Left ventricle myocardium inferior (tissue), 1 donor: ENCODE results near the gene CHCHD6. TPM values are rescaled to one million over a fixed set of nuclear protein-coding genes. Genes with fewer than 3 reads are reported as not detected.

Experiments
- DNase-seq: peaks from one replicate; pipeline ENCODE4 v3.0.0-alpha.2; 2020
- H3K27ac ChIP-seq: fragments of 200-600 bp; replicated peaks from 2 replicates; pipeline ENCODE4 v1.8.0; 2021
- H3K27me3 ChIP-seq: fragments of 200-600 bp; 2 replicates; pipeline ENCODE4 v1.8.0; 2021; ENCODE audit warnings: low read depth
- H3K36me3 ChIP-seq: fragments of 200-600 bp; 2 replicates; pipeline ENCODE4 v1.8.0; 2021
- H3K4me1 ChIP-seq: fragments of 200-600 bp; 2 replicates; pipeline ENCODE4 v1.8.0; 2021
- H3K4me3 ChIP-seq: fragments of 200-600 bp; 2 replicates; pipeline ENCODE4 v1.8.0; 2021; ENCODE audit warnings: mild to moderate bottlenecking, moderate library complexity
- H3K9me3 ChIP-seq: fragments of 200-600 bp; replicated peaks from 2 replicates; pipeline ENCODE4 v1.8.0; 2021
- intact Hi-C: fragments of 100-400 bp; cut with micrococcal nuclease; formaldehyde crosslinking; loops from one replicate; pipeline ENCODE4 v1.11.0; 2022
- total RNA-seq: library from RNA; stranded (reverse); fragmentation: NEBNext Ultra II Directional; extraction: Animal tissue kit (Norgen Biotek cat#: 25700); gene quantifications from one replicate; pipeline ENCODE4 v1.2.1, GENCODE V29; 2021
- TF ChIP-seq, protein P1 (sequence below): fragments of 200-600 bp; IDR thresholded peaks from 2 replicates; pipeline ENCODE4 v1.8.0; 2021; ENCODE audit warnings: antibody characterized with exemption, mild to moderate bottlenecking, borderline replicate concordance
- donor health status: DM: no; HTN: yes; CAD: no; lungs with severe emphysema.

CHCHD6 gene
- total RNA-seq, 1 donor from 2014 or later: 10.1 TPM

DNA sequence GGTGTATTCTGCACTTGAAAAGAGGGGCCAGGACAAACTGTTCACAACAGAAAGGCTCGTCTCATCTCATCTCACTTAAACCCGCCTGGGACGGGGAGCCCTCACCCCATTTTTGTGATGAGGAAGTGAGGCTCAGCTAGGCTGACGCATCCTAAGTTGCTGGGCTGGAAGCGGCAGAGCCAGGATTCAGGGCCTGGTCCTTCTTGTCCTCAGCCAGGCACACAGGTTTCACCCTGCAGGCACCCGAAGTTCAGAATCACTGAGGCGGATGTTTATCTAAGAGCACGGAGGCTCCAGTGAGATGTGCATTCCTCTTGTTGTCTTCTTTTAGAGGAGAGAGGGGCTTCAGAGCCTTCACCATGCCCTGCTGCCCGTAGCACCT lies 227.8 kb downstream of the CHCHD6 start:
- Histone ChIP-seq H3K4me3 (no peak overlapping the region), H3K27ac (no peak overlapping the region), H3K4me1 (peaks cover 38% of the 10 kb centered on the region), H3K27me3 (peaks cover 39% of the 10 kb centered on the region), H3K36me3 (no peaks in the 10 kb centered on the region), H3K9me3 (no peaks in the 10 kb centered on the region)
- DNase-seq: no peak
- TF ChIP-seq, protein P1, sequence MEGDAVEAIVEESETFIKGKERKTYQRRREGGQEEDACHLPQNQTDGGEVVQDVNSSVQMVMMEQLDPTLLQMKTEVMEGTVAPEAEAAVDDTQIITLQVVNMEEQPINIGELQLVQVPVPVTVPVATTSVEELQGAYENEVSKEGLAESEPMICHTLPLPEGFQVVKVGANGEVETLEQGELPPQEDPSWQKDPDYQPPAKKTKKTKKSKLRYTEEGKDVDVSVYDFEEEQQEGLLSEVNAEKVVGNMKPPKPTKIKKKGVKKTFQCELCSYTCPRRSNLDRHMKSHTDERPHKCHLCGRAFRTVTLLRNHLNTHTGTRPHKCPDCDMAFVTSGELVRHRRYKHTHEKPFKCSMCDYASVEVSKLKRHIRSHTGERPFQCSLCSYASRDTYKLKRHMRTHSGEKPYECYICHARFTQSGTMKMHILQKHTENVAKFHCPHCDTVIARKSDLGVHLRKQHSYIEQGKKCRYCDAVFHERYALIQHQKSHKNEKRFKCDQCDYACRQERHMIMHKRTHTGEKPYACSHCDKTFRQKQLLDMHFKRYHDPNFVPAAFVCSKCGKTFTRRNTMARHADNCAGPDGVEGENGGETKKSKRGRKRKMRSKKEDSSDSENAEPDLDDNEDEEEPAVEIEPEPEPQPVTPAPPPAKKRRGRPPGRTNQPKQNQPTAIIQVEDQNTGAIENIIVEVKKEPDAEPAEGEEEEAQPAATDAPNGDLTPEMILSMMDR: no peak
- intact Hi-C loops: no loop called here

DNA sequence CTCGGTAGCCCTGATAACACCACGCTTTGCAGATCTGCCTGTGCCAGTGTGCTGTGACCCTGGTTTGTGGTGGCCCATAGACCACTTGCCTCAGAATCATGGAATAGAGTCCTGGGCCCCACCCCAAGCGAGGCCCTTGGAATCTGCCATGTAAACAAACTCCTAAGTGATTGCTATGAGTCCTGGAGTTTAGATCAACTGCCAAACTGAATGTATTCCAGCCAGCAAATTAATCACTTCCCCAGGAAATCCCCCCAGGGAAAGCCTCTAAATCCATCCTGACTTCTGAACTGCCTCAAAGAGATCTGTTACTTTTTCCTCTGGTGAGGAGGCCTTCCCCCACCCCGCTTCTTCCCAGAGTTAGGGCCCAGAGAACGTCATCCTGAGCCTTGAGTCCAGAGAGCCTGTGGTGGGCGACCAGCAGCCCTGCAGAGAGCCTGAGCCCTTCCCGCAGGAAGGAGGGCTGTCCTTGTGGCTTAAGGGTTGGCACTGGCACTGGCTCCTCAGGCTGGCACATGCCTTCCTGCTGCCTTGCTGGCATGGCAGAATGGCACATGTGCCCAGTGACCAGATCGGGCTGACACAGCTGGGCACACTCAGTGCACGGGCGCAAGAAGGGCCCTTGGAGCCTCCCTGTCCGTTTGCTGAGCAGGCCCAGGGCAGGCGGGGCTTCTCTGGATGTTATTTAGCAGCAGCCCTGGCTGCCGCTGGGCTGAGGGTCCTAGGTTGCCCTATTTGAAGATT lies 228.3 kb downstream of the CHCHD6 start:
- Histone ChIP-seq H3K9me3 (no peaks in the 10 kb centered on the region), H3K4me3 (no peak overlapping the region), H3K27ac (no peak overlapping the region), H3K27me3 (peaks cover 35% of the 10 kb centered on the region), H3K4me1 (peaks cover 38% of the 10 kb centered on the region), H3K36me3 (no peaks in the 10 kb centered on the region)
- TF ChIP-seq, protein P1: no peak
- DNase-seq: no peak
- intact Hi-C loops: no loop called here

DNA sequence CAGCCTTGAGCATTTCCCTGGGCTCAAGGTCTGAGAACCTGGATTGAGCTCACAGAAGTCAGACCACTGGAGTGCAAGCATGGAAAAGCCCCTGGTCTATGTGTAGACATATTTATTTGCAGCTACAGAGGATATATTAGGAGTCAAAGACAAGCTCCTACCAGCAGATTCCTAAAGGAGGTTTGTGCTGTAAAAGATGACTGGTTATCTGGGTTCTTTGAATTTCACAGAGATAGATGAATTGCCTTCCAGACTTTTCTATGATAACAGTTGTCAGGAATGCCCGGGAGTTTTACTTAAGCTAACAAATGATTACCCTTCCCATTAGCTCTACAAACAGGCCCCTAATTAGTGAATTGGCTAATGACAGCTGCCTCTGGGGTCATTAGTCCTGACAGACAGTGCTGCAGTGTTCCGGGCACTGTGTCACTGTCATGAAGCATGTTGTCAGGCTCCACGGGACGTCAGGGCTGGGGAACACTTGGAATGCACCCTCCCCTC lies 230.0 kb downstream of the CHCHD6 start:
- H3K27ac ChIP-seq: no peak overlapping the region
- intact Hi-C loops: no loop called here
- H3K27me3 ChIP-seq: peaks cover 21% of the 10 kb centered on the region
- H3K36me3 ChIP-seq: no peaks in the 10 kb centered on the region
- H3K9me3 ChIP-seq: no peaks in the 10 kb centered on the region
- TF ChIP-seq, protein P1: no peak
- H3K4me1 ChIP-seq: peaks cover 48% of the 10 kb centered on the region
- no peak overlapping the region for H3K4me3 ChIP-seq
- no peak for DNase-seq

DNA sequence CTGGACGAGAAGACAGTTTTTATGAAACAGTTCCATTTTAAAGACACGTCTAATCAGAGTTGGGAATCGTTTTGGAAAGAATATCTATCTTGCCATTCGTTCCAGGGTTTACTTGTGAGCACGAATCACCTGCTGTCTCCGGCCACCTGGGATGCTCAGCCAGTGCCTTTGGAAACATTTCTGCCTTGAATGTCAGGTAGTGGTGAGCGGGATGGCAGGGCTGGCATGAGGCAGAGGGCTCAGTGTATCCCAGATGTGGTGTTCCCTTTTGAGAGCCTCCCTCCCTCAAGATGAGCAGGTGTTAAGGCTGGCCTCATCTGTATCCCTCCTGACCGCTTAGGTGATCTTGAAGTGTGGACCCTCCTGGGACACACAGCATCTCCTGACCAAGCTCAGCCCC lies 231.0 kb downstream of the CHCHD6 start:
- peaks cover 14% of the 10 kb centered on the region for H3K27me3 ChIP-seq
- TF ChIP-seq, protein P1: no peak
- DNase-seq: no peak
- no peaks in the 10 kb centered on the region for H3K9me3 ChIP-seq
- peaks cover 57% of the 10 kb centered on the region for H3K4me1 ChIP-seq
- H3K27ac ChIP-seq: no peak overlapping the region
- H3K4me3 ChIP-seq: no peak overlapping the region
- no peaks in the 10 kb centered on the region for H3K36me3 ChIP-seq
- intact Hi-C loops: no loop called here

DNA sequence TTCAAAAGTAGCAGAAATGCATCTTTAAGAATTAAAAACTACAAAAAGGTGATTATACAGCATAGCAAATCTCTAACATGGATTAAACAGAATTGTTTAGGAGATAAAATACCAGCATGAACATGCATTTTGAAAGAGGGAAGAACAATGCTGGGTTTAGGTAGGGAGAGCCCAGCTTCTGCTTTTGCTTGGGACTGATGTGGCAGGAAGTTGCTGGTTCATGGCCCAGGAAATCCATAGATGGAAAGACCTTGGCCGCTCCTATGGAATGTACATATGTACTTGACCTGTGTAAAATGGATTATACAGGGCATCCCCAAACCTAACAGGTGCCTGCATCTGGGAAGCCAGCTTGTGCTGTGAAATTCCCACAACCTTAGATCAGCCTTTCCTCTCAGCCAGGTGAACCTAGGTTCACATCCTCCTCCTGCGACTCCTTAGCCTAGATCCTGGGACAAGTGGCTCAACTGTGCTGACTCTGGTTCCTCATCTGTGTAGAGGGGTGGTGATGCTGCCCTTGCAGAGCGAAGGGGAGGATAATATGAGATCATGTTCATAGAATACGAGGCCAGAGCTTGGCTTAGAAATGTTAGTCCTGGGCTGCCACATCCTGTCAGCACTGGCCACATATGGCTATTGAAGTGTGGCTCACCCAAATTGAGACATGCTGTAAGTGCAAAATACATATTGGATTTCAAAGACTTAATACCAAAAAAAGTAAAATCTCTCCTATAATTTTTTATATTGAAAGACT lies 231.9 kb downstream of the CHCHD6 start:
- peaks cover 57% of the 10 kb centered on the region for H3K4me1 ChIP-seq
- peaks cover 6% of the 10 kb centered on the region for H3K27me3 ChIP-seq
- no peak overlapping the region for H3K27ac ChIP-seq
- TF ChIP-seq, protein P1: no peak
- DNase-seq: no peak
- intact Hi-C loops: no loop called here
- no peak overlapping the region for H3K4me3 ChIP-seq
- H3K36me3 ChIP-seq: no peaks in the 10 kb centered on the region
- no peaks in the 10 kb centered on the region for H3K9me3 ChIP-seq
